ENCODE results near the gene PSRC1.

PSRC1 gene

GRCh38 chr1:109279615-109280278 is 3.2 kb downstream of the PSRC1 start:
- H3K4me3 ChIP-seq (ENCODE audit: control insufficient read depth, low read depth, low read length) = no peak overlapping the region
- no peak for TF ChIP-seq CTCF (IDR thresholded peaks at IDR 0.05; ENCODE audit: control insufficient read depth, insufficient read depth, low read depth, low read length, missing control alignments)
- no peak for DNase-seq (ENCODE audit: low read depth)

- DNase-seq (ENCODE audit: low read depth) = no peak
- H3K4me3 ChIP-seq (ENCODE audit: control insufficient read depth, low read depth, low read length) = no peak overlapping the region
- TF ChIP-seq CTCF (IDR thresholded peaks at IDR 0.05; ENCODE audit: control insufficient read depth, insufficient read depth, low read depth, low read length, missing control alignments) = peak; percentile 93
Measured at GRCh38 chr1:109277434-109278204, 5.3 kb downstream of the PSRC1 start.

GRCh38 chr1:109275706-109276345 is 7.1 kb downstream of the PSRC1 start:
- DNase-seq (ENCODE audit: low read depth) = peak; percentile 24
- TF ChIP-seq CTCF (IDR thresholded peaks at IDR 0.05; ENCODE audit: control insufficient read depth, insufficient read depth, low read depth, low read length, missing control alignments) = no peak
- no peak overlapping the region for H3K4me3 ChIP-seq (ENCODE audit: control insufficient read depth, low read depth, low read length)

- DNase-seq (ENCODE audit: low read depth) = no peak
- TF ChIP-seq CTCF (IDR thresholded peaks at IDR 0.05; ENCODE audit: control insufficient read depth, insufficient read depth, low read depth, low read length, missing control alignments) = no peak
- H3K4me3 ChIP-seq (ENCODE audit: control insufficient read depth, low read depth, low read length) = no peak overlapping the region
Measured at GRCh38 chr1:109274533-109275476, 8.1 kb downstream of the PSRC1 start.

GRCh38 chr1:109273570-109274288 is 9.2 kb downstream of the PSRC1 start:
- no peak for TF ChIP-seq CTCF (IDR thresholded peaks at IDR 0.05; ENCODE audit: control insufficient read depth, insufficient read depth, low read depth, low read length, missing control alignments)

More at GRCh38 chr1:109273570-109274288, 9.2 kb downstream of the PSRC1 start:
- no peak overlapping the region for H3K4me3 ChIP-seq (ENCODE audit: control insufficient read depth, low read depth, low read length)
- no peak for DNase-seq (ENCODE audit: low read depth)
